Parathyroid adenoma (tissue), 2 donors: ENCODE data around the gene IMMP2L.

Experiments used
- H2AFZ ChIP-seq: fragments of 300-600 bp; sonication (generic); one replicate; pipeline ENCODE4 v1.7.0; 2017; ENCODE audit warnings: antibody characterized with exemption, mild to moderate bottlenecking
- H3K27ac ChIP-seq: fragments of 300-600 bp; sonication (generic); one replicate; pipeline ENCODE4 v1.7.0; 2017
- H3K27me3 ChIP-seq: fragments of 300-600 bp; sonication (generic); one replicate; pipeline ENCODE4 v1.7.0; 2017; ENCODE audit warnings: low read length; ENCODE audit not compliant: control insufficient read depth, insufficient read depth
- H3K36me3 ChIP-seq: fragments of 300-600 bp; sonication (generic); one replicate; pipeline ENCODE4 v1.7.0; 2017; ENCODE audit warnings: low read length; ENCODE audit not compliant: control insufficient read depth, insufficient read depth
- H3K4me1 ChIP-seq: fragments of 300-600 bp; sonication (generic); one replicate; pipeline ENCODE4 v1.7.0; 2017; ENCODE audit warnings: control low read depth
- H3K4me2 ChIP-seq: fragments of 300-600 bp; sonication (generic); one replicate; pipeline ENCODE4 v1.7.0; 2017; ENCODE audit warnings: low read length
- H3K4me3 ChIP-seq: fragments of 300-600 bp; sonication (generic); one replicate; pipeline ENCODE4 v1.7.0; 2017; ENCODE audit warnings: low read depth, low read length
- H3K79me2 ChIP-seq: fragments of 300-600 bp; sonication (generic); one replicate; pipeline ENCODE4 v1.7.0; 2017; ENCODE audit warnings: control low read depth
- H3K9ac ChIP-seq: fragments of 300-600 bp; sonication (generic); one replicate; pipeline ENCODE4 v1.7.0; 2017; ENCODE audit warnings: mild to moderate bottlenecking
- H3K9me3 ChIP-seq: fragments of 300-600 bp; sonication (generic); one replicate; pipeline ENCODE4 v1.7.0; 2017; ENCODE audit warnings: low read length; ENCODE audit not compliant: control insufficient read depth
- TF ChIP-seq, protein P1 (sequence below): fragments of 300-600 bp; sonication (generic); IDR thresholded peaks from one replicate; pipeline ENCODE4 v1.7.0; 2017; ENCODE audit warnings: antibody characterized with exemption, mild to moderate bottlenecking
- donor health status: primary hyperparathyroidism.

IMMP2L gene

GRCh38 chr7:111540199-111540815 is 22.0 kb downstream of the IMMP2L start:
- TF ChIP-seq, protein P1, sequence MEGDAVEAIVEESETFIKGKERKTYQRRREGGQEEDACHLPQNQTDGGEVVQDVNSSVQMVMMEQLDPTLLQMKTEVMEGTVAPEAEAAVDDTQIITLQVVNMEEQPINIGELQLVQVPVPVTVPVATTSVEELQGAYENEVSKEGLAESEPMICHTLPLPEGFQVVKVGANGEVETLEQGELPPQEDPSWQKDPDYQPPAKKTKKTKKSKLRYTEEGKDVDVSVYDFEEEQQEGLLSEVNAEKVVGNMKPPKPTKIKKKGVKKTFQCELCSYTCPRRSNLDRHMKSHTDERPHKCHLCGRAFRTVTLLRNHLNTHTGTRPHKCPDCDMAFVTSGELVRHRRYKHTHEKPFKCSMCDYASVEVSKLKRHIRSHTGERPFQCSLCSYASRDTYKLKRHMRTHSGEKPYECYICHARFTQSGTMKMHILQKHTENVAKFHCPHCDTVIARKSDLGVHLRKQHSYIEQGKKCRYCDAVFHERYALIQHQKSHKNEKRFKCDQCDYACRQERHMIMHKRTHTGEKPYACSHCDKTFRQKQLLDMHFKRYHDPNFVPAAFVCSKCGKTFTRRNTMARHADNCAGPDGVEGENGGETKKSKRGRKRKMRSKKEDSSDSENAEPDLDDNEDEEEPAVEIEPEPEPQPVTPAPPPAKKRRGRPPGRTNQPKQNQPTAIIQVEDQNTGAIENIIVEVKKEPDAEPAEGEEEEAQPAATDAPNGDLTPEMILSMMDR: no peak
- Histone ChIP-seq H3K36me3 (no peaks in the 10 kb centered on the region), H3K79me2 (no peaks in the 10 kb centered on the region), H3K4me2 (no peak overlapping the region), H3K9ac (no peak overlapping the region), H3K4me1 (no peaks in the 10 kb centered on the region), H3K9me3 (no peaks in the 10 kb centered on the region), H3K4me3 (no peak overlapping the region), H2AFZ (no peak overlapping the region), H3K27me3 (no peaks in the 10 kb centered on the region), H3K27ac (no peak overlapping the region)

GRCh38 chr7:111537134-111537533 is 25.2 kb downstream of the IMMP2L start:
- no peak overlapping the region for H3K4me3 ChIP-seq
- no peaks in the 10 kb centered on the region for H3K79me2 ChIP-seq
- no peaks in the 10 kb centered on the region for H3K4me1 ChIP-seq
- H3K4me2 ChIP-seq: no peak overlapping the region
- H3K36me3 ChIP-seq: no peaks in the 10 kb centered on the region
- no peak overlapping the region for H3K27ac ChIP-seq
- TF ChIP-seq, protein P1: no peak
- H2AFZ ChIP-seq: no peak overlapping the region
- H3K9ac ChIP-seq: no peak overlapping the region
- no peaks in the 10 kb centered on the region for H3K9me3 ChIP-seq
- H3K27me3 ChIP-seq: no peaks in the 10 kb centered on the region

DNA sequence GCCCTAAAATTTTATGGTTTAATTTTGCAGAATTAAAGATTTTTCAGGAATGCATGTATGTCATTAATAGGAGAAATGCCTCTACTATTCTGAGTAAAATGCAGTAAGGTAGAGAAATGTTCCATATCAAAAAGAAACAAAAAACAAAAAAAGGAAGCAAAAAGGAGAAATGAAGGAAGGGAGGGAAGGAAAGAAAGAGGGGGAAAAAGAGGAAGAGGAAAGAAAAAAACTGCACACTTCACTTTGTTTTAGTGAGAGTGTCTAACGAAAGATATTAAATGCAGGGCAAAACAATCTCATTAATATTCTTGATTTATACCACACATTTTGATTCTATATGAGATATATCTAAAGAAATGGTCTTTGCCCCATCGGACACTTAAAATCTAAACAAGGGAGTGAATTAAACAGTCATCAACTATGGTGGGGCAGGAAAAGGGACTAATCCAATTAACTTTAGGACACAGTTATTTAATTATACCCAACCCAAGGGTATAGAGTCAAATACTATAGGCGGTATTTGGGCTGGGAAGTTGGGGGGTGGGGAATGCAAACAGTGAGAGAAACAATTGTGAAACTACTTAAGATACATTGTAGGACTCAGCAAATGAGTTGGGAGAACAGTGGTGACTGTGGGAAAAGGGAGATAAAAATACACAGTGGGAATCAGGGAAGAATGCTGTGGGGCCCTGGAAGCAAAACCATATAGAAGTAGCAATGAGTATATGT is 27.0 kb downstream of the IMMP2L start:
- H3K36me3 ChIP-seq: no peaks in the 10 kb centered on the region
- H3K4me1 ChIP-seq: no peaks in the 10 kb centered on the region
- no peak overlapping the region for H3K4me2 ChIP-seq
- H3K79me2 ChIP-seq: no peaks in the 10 kb centered on the region
- H3K9me3 ChIP-seq: no peaks in the 10 kb centered on the region
- H3K27me3 ChIP-seq: no peaks in the 10 kb centered on the region
- TF ChIP-seq, protein P1: no peak
- no peak overlapping the region for H3K9ac ChIP-seq
- H2AFZ ChIP-seq: no peak overlapping the region
- no peak overlapping the region for H3K27ac ChIP-seq
- H3K4me3 ChIP-seq: no peak overlapping the region

DNA sequence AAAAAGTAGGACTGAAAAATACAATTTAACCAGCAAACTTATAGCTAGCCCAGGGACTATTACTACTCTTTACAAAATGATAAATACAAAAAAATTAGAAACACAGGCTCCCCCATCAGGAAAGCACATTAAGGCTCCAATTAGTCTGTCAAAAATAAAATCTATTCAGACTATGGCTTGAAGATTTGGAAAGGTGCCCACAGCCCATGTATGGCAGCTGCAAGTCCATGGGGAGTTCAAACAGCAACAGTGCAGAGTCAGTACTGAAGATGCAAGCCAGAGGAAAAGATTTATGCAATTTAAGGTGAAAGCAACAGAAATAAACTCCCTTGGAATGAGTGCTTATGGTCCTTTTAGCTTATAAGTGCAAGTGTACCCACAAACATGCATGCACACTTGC is 29.7 kb downstream of the IMMP2L start:
- H3K27ac ChIP-seq: no peak overlapping the region
- no peaks in the 10 kb centered on the region for H3K9me3 ChIP-seq
- H3K4me1 ChIP-seq: peaks cover 7% of the 10 kb centered on the region
- no peaks in the 10 kb centered on the region for H3K36me3 ChIP-seq
- H3K4me2 ChIP-seq: no peak overlapping the region
- TF ChIP-seq, protein P1: no peak
- H3K79me2 ChIP-seq: no peaks in the 10 kb centered on the region
- H3K9ac ChIP-seq: no peak overlapping the region
- H3K4me3 ChIP-seq: no peak overlapping the region
- H3K27me3 ChIP-seq: no peaks in the 10 kb centered on the region
- no peak overlapping the region for H2AFZ ChIP-seq

DNA sequence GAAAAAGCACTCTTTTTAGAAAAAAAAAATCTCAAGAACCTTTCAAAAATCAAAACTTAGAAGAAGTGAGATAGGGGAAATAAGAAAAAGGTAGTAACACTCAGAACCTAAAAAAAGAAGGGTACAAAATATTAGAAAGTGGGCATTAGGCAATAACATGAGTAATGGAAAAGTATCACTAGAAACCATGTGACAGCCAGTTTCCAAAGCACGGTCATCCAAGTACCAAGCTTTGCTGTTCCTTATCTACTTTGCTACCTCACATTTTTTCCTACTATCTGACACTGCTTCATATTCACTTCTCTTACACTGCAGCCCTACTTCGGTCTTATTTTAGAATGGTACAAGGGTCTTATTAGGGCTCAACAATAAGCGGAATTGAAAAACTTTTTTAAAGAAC is 30.3 kb downstream of the IMMP2L start:
- H3K4me1 ChIP-seq: peaks cover 7% of the 10 kb centered on the region
- no peaks in the 10 kb centered on the region for H3K9me3 ChIP-seq
- H2AFZ ChIP-seq: no peak overlapping the region
- no peaks in the 10 kb centered on the region for H3K36me3 ChIP-seq
- no peak overlapping the region for H3K4me2 ChIP-seq
- no peak overlapping the region for H3K27ac ChIP-seq
- H3K79me2 ChIP-seq: no peaks in the 10 kb centered on the region
- TF ChIP-seq, protein P1: no peak
- H3K9ac ChIP-seq: no peak overlapping the region
- H3K27me3 ChIP-seq: no peaks in the 10 kb centered on the region
- H3K4me3 ChIP-seq: no peak overlapping the region
